HL-60 (cell line): Measurements from ENCODE around the gene ACOX3.

ENCODE experiments used
- DNase-seq, 2 experiments: peaks; one replicate each; pipeline ENCODE4 v3.0.0-alpha.2; 2010 to 2020; ENCODE audit warnings: low read depth in 1 of 2, low spot score in 1 of 2
- H3K27ac ChIP-seq: fragments of 250-450 bp; sonication (Bioruptor Pico); replicated peaks from 2 replicates; pipeline ENCODE4 v1.5.1; 2020; ENCODE audit warnings: mild to moderate bottlenecking, moderate library complexity
- H3K27me3 ChIP-seq: fragments of 250-450 bp; sonication (Bioruptor Pico); 2 replicates; pipeline ENCODE4 v1.5.1; 2021; ENCODE audit warnings: mild to moderate bottlenecking, moderate library complexity; ENCODE audit not compliant: insufficient read depth, poor library complexity, severe bottlenecking
- H3K4me3 ChIP-seq: replicated peaks from 2 replicates; pipeline ENCODE4 v1.5.1; 2011; ENCODE audit warnings: mild to moderate bottlenecking, control low read depth, low read length; ENCODE audit not compliant: insufficient read depth
- CTCF ChIP-seq: IDR thresholded peaks from one replicate; pipeline ENCODE4 v1.5.1; 2011; ENCODE audit warnings: low read length, control low read depth, inconsistent platforms; ENCODE audit not compliant: insufficient read depth
- GABPA ChIP-seq: IDR thresholded peaks from 2 replicates; pipeline ENCODE4 v1.6.1; 2012; ENCODE audit warnings: low read depth
- POLR2AphosphoS5 ChIP-seq: IDR thresholded peaks from 2 replicates; pipeline ENCODE4 v1.6.1; 2012; ENCODE audit warnings: low read depth
- SPI1 ChIP-seq: IDR thresholded peaks from 2 replicates; pipeline ENCODE4 v1.6.1; 2012; ENCODE audit warnings: low read depth, mild to moderate bottlenecking, borderline replicate concordance
- TF ChIP-seq, protein P1 (sequence below): IDR thresholded peaks from 2 replicates; pipeline ENCODE4 v1.6.1; 2012; ENCODE audit warnings: low read depth; ENCODE audit not compliant: insufficient replicate concordance

ACOX3 gene

GRCh38 chr4:8347660-8348059 is 92.9 kb downstream of the ACOX3 start:
- Histone ChIP-seq H3K4me3 (no peak overlapping the region), H3K27ac (no peak overlapping the region), H3K27me3 (no peaks in the 10 kb centered on the region)
- no peak for TF ChIP-seq POLR2AphosphoS5
- TF ChIP-seq, protein P1, sequence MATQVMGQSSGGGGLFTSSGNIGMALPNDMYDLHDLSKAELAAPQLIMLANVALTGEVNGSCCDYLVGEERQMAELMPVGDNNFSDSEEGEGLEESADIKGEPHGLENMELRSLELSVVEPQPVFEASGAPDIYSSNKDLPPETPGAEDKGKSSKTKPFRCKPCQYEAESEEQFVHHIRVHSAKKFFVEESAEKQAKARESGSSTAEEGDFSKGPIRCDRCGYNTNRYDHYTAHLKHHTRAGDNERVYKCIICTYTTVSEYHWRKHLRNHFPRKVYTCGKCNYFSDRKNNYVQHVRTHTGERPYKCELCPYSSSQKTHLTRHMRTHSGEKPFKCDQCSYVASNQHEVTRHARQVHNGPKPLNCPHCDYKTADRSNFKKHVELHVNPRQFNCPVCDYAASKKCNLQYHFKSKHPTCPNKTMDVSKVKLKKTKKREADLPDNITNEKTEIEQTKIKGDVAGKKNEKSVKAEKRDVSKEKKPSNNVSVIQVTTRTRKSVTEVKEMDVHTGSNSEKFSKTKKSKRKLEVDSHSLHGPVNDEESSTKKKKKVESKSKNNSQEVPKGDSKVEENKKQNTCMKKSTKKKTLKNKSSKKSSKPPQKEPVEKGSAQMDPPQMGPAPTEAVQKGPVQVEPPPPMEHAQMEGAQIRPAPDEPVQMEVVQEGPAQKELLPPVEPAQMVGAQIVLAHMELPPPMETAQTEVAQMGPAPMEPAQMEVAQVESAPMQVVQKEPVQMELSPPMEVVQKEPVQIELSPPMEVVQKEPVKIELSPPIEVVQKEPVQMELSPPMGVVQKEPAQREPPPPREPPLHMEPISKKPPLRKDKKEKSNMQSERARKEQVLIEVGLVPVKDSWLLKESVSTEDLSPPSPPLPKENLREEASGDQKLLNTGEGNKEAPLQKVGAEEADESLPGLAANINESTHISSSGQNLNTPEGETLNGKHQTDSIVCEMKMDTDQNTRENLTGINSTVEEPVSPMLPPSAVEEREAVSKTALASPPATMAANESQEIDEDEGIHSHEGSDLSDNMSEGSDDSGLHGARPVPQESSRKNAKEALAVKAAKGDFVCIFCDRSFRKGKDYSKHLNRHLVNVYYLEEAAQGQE = no peak
- no peak for TF ChIP-seq SPI1
- no peak for TF ChIP-seq GABPA
- TF ChIP-seq CTCF = no peak
- DNase-seq = no peak

GRCh38 chr4:8346838-8347605 is 93.5 kb downstream of the ACOX3 start:
- Histone ChIP-seq H3K27ac (no peak overlapping the region), H3K27me3 (no peaks in the 10 kb centered on the region), H3K4me3 (no peak overlapping the region)
- no peak for DNase-seq
- TF ChIP-seq POLR2AphosphoS5 (no peak), SPI1 (no peak), CTCF (no peak), GABPA (no peak)
- TF ChIP-seq, protein P1 = no peak

DNA sequence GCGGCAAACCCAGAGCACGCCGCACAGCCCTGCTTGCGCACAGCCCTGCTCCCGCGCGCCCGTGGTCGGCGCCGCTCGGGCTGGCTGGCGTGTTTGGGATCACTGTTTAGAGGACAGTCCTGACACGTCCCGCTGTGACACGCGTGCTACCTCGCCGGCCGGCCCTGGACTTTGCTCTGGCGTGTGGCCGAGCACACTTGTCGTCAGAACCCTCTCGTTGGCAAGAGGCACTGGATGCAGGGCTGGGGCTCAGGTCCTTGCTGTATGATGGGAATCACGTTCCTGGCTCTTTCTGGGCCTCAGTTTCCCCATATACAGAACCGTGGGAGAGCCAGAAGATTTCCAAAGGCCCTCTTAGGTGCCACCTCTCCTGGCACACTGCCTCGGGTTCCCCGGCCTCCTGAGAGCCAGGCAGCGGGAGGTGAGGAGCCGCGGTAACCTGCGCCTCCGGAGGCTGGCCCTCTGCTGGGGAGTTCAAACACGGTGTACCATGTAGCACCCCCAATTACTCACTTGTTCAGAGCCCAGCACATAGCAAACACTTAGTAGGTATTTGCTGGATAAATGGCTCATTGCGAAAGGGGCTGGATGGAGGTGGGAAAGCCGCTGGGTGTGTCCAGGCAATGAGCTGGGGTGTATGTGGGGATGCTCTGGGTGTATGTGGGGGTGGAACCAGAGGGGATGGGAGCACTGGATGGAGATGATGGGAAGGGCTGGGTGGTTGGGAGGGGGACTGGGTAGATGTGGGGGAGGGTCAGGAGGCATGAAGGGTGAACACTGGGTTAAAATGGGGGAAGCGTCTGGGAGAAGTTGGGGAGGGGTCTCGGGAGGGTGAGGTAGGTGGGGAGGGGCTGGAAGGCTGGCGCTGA is 94.3 kb downstream of the ACOX3 start:
- DNase-seq = no peak
- no peak overlapping the region for H3K27ac ChIP-seq
- no peak overlapping the region for H3K4me3 ChIP-seq
- no peaks in the 10 kb centered on the region for H3K27me3 ChIP-seq
- TF ChIP-seq POLR2AphosphoS5 = no peak
- TF ChIP-seq, protein P1 = no peak
- no peak for TF ChIP-seq CTCF
- no peak for TF ChIP-seq GABPA
- no peak for TF ChIP-seq SPI1
